Erythroblast (primary cell): ENCODE measurements around the gene L3MBTL4.
"Not testable (repeated sequence)": the region's sequence is repeated elsewhere in the genome, so short reads cannot be mapped to it uniquely, and the experiment has no call there.

ENCODE experiments used
- DNase-seq, 2 experiments: peaks; one replicate each; lab custom pipeline; 2025; lab: John Stamatoyannopoulos, UW
- GATA1 ChIP-seq: IDR thresholded peaks from 2 replicates; pipeline ENCODE4 v1.6.1; 2011; ENCODE audit warnings: low read depth, mild to moderate bottlenecking, control low read depth, low read length, moderate library complexity
- POLR2A ChIP-seq: IDR thresholded peaks from 2 replicates; pipeline ENCODE4 v1.6.1; 2011; ENCODE audit warnings: mild to moderate bottlenecking, low read length

Gene L3MBTL4

DNA sequence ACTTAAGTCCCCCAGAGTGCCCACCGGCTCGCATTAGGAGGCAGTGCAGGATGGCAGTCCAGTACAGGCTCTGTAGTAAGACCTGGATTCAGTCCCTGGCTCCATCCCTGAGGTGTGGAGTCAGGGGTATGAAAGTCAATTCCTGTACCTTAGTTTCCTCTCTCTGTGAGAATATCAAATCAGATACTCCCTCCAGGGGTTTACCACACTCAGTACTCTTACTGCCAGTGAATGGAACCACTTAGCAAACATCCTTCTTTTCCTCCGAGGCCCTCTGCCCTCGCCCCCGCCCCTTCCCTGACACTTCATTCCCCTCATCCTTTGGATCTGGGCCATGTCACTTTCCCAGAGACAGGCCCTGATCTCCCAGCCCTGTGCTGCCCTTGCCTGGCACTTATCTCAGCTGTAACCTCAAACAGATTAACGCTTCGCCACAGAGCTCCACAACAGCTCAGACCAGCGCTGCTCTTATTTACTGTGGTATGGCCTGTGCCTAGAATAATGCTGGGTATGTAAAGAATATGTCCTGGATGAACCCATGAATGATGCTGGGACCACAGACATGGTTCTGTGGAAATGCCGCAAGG is 360.4 kb downstream of the L3MBTL4 start:
- no peak for DNase-seq
- TF ChIP-seq POLR2A, result no peak
- no peak for TF ChIP-seq GATA1

DNA sequence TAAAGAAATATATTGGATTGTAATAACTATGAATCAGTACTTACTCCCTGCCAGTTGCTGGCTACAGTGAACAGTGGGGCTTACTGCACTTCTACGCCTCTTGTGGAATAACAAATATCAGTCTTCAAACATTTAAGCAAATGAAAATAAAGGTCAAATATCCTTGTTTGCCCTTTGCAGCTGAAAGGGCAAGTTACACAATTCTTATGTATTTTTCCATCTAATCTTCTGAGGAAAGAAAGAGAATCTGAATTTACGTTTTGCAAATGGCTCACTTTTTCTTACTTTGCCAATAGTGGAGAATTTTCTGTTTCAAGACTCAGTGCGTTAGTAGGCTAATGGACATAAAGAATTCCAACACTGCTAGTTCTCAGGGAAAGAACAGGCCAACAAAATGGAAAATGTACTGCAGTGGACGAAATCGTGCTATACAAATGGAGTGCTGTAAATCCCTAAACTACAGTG is 362.2 kb downstream of the L3MBTL4 start:
- TF ChIP-seq POLR2A (no peak), GATA1 (no peak)
- DNase-seq, result no peak

DNA sequence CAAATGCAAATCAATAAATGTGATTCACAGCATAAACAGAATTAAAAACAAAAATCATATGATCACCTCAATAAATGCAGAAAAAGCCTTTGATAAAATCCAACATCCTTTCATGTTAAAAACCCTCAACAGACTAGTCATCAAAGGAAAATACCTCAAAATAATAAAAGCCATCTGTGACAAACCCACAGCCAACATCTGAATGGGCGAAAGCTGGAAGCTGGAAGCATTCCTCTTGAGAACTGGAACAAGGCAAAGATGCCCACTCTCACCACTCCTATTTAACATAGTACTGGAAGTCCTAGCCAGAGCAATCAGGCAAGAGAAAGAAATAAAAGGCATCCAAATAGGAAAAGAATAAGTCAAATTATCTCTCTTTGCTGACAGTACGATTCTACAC is 367.1 kb downstream of the L3MBTL4 start:
- DNase-seq, result not testable (repeated sequence)

DNA sequence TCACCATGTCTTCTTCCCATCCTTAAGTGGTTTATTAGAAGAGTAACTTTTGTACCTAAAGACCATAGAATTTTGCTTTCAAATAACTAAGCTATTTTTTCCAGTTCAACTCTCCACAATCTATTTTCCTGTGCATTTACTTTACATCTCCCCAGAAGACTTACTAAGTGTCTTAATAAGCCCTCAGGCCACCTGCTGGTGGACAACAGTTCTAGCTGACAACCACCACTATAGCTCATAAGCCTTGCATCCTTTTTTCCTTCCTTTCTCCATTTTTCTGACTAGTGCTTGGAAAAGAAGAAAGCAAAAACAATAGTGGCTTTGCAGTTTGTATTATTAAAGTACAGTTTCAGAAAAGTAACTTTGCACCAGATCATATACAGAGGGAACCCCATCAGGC is 369.9 kb downstream of the L3MBTL4 start:
- TF ChIP-seq GATA1, result no peak
- DNase-seq, result no peak

DNA sequence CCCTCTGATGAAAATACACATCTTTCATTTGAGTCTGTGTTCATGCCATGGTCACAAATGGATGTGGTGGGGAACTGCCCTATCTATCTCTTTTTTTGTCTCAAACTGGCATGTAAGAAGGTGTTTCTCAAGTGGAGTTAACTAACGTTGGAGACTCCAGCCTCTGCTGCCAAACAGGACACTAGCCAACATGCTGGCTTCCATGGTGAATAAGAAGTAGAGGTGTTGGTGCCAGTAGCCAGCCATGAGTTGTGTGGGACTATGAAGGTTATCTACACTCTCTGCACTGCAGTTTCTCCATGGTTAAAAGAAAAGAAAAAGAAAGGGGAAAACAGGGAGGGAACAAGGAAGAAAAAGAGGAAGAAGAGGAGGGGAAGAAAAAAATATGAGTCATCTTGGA is 370.4 kb downstream of the L3MBTL4 start:
- no peak for TF ChIP-seq GATA1
- TF ChIP-seq POLR2A, result no peak
- no peak for DNase-seq

DNA sequence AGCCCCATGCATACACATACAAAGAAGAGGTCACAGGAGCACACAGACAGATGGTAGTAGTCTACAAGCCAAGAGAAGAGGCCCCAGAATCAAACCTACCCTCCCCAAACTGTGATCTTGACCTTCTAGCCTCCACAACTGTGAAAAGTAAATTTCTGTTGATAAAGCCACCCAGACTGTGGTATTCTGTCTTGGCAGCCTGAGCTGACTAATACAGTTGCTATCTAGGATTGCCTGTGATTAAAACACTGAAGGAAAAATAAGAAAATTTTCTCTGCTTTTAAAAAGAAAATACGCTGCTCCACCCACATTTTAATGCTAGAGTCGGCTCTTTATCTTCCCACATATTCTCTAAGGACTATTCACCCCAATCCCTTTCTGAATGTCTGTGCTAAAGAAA is 375.7 kb downstream of the L3MBTL4 start:
- DNase-seq, result no peak
- TF ChIP-seq GATA1 (no peak), POLR2A (no peak)

DNA sequence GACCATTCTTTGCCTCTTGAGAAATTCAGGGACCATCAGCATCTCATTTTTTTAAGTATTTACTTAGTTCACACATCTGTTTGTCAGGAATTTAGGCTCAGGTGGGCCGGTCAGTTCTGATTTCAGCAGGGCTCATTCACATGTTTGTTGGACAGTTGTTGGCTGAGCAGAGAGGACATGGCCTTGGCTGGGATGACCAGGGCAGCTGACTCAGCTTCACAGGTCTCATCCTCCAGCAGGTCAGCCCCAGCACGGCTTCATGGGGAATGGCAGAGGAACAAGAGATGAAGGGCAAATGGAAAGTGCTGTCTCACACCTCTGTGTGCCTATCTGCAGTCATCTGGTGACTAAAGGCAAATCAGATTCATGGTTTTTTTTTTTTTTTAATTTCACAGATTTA is 383.3 kb downstream of the L3MBTL4 start:
- TF ChIP-seq POLR2A, result no peak
- TF ChIP-seq GATA1, result no peak
- no peak for DNase-seq

DNA sequence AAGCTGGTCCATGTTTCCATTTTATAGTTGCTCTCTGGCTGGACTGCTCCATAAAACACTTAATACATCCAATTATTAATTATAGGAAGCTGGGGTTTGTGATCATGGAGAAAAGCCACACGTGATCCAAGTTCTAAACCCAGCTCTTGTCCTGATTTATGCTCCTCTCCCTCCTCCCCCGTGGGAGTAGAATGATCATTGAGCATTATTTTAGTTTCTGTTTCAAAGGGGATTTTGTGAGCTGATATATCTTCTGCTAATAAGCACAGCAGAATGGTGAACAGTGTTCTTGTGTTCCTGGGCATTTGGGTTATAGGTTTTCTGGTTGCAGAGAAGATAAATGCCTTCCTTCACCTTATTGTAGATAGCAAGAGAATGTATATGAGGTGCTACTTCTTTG is 383.7 kb downstream of the L3MBTL4 start:
- DNase-seq, result no peak
- TF ChIP-seq GATA1, result no peak
- no peak for TF ChIP-seq POLR2A

DNA sequence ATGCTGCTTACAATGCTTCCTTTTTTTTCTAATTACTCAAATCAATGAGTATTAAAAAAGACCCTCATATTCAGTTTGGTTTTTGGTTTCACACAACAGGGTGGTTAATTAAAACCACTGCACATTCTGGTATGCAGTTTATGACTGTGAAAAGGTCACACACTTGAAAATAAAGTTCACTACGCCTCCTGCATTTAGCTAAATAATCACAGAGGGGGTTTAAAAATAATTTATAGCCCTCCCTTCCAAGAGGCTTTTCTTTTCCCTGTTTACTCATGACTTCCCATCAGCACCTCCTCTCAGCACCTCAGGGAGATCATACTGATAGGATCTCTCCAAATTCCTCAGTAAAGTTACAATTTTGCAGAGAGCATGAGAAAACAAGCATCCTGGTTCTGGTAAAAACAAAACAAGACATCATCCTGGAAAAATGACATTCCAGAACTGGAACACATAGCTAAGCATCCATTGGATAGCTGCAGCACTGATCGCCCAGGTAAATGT is 389.9 kb downstream of the L3MBTL4 start:
- no peak for DNase-seq
- no peak for TF ChIP-seq POLR2A
- no peak for TF ChIP-seq GATA1

DNA sequence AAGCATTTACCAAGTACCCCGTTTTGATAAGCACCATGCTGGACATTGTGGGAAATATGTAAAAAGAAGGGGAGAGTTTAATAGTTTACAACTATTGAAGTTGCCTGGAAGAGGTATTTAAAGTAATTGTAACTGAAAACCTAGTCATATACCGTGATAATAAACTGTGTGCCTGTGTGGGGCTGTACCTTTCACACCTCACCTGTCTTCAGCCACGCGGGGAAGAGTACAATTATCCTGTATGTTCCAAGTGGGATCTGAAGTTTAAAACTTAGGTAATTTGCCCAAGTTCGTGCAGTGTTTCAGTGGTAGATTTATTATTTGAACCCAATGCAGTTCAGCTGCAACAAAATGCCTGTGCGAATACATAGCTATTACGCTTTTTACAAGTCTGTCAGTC is 391.2 kb downstream of the L3MBTL4 start:
- TF ChIP-seq GATA1, result no peak
- no peak for TF ChIP-seq POLR2A
- DNase-seq, result no peak

DNA sequence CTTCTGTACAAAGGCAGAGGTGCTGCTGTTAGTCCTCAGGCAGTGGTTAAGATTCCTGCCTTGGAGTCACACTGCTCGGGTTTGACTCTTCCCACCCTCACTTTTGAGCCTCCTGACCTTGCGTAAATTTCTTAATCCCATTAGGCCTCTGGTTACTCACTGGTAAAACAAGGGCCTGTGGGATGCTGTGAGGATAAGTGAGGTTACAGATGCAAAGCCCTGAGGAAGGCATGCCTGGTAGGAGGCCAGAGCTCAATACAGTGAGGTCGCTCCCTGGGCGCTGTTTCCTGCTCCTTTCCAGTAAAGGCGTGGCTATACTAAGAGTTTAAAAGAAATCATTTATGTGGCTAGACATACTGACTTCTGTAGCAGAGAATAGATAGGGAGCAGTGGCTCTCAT is 391.9 kb downstream of the L3MBTL4 start:
- DNase-seq, result no peak
- TF ChIP-seq POLR2A, result no peak
- TF ChIP-seq GATA1, result no peak

DNA sequence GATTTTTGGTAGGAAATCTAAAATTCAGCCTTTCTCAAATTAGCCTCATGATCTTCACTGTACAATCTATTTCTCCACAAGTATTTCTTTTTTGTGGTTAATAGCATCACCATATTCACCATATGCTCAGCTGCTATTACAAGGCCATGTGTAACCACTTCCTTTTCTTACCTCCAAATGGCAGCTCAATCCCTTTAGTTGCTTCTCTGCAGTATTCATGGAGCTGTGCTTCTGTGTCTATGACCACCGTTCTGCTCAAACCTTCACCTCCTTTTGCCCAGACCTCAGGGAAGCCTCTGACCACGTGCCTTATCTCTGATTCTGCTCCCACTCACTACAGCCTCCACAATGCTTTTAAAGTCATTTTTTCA is 392.7 kb downstream of the L3MBTL4 start:
- no peak for DNase-seq
- TF ChIP-seq POLR2A (no peak), GATA1 (no peak)

DNA sequence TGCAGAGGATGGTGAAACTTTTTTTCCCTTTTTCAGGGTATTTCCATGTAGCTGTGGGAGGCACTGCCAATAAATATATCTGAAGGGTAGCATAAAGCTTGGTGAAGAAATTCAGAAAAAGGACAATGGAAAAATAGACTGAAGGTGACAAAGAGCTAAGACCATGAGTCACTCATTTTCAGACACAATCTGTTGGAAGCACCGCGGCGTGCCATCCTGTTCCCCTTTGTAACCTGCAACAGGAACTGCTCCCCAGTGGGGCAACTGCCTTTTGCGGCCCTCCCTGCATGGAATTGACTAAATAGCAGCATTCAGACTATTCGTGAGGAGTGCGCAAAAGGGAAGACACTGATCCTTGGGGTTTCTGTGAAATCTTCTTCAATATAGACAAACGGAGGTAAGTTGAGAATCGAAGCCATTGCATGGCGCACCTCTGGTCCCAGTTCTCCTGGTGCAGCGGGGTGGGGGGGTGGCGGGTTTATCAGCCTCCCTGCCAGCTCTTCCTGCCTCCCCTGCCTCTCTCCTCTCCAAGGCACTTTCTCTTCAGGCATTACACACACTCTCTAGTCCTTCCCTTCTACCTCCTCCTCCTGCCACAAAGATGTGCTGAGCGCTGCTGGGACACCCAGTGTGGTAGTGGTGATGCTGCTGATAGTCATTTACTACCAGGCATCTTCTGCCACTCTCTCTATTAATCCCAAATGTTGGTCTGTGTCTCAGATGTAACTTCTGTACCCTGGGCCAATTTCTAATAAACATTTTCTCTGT is 393.2 kb downstream of the L3MBTL4 start:
- DNase-seq, result no peak
- TF ChIP-seq GATA1 (no peak), POLR2A (no peak)

DNA sequence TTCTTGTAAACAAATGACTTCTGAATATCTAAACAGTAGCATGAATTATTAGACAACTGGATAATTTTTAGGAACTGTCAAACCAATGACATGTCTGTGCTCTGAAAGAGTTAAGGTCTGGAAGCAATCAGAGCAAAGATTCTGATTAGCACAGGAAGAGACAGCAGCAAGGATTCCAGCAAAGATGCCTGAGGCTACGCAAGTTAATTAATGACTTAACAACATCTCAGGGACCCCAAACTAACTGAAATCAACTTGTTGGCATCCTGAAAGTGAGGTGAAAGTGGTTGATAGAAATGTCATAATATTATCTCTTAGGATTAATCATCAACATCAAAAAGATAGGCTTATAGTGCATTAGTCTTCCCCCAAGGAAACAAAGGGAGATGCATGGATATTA is 396.0 kb downstream of the L3MBTL4 start:
- DNase-seq, result no peak
- TF ChIP-seq GATA1 (no peak), POLR2A (no peak)

DNA sequence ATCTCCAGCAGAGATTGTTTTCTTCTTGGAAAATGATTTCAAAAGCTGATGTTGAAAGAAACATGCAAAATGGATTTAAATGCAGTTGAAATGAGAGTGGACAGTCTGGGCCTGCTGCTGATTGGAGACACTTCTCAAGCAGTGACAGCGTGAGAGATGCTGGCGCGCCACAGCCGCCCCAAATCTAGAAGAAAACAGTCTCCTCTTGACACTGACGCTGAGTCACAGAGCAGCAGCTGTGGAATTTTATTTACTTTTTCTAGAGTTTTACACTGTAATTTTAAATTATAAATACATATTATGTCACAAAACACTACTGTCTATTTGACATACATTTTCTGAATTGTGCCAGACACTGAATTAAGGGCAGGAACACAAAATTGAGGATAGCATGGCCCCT is 397.5 kb downstream of the L3MBTL4 start:
- TF ChIP-seq POLR2A, result no peak
- no peak for TF ChIP-seq GATA1
- no peak for DNase-seq

DNA sequence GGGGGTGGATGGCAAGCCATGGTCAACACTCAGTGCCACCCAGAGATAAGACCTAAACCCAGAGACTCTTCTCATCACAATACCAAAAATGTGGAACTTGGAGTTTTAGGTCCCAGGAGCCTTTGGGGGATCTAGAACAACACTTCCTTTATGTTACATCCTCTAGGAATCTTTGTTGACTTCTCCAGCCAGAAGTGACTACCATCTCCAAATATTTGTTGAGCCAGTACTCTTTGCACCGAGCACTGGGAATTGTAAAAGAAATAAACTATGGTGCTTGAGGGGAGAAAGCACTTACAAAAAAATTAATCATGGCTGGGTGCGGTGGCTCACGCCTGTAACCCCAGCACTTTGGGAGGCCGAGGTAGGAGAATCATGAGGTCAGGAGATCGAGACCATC is 399.3 kb downstream of the L3MBTL4 start:
- DNase-seq, result no peak
- no peak for TF ChIP-seq GATA1
- no peak for TF ChIP-seq POLR2A
